GM12873 (cell line): Measurements from ENCODE around the gene VSIG4.

ENCODE experiments used
- CTCF ChIP-seq: IDR thresholded peaks from 2 replicates; pipeline ENCODE4 v1.5.1; 2012; ENCODE audit warnings: low read depth, mild to moderate bottlenecking, moderate library complexity, low read length, control low read depth; ENCODE audit not compliant: insufficient read depth; ENCODE audit errors: missing control alignments

The VSIG4 gene

DNA sequence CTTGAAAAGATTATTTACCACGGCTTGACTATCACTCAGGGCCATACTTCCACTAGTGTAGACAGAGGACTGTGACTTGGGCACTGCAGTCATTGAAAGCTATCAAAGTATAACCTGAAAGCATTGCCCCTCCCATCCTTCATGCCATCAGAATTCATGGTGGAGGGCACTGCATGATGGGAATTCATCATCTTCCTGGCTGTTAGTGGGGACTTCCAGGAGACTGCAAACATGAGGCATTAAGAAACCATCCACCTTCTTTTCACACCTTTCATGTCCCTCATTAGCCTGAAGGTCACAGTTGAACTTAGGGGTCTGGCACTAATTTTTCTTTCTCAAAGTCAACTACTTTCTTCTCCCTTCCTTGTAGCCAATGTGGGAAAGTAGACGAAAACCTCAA, 25.8 kb downstream of the VSIG4 start:
- no peak for TF ChIP-seq CTCF

DNA sequence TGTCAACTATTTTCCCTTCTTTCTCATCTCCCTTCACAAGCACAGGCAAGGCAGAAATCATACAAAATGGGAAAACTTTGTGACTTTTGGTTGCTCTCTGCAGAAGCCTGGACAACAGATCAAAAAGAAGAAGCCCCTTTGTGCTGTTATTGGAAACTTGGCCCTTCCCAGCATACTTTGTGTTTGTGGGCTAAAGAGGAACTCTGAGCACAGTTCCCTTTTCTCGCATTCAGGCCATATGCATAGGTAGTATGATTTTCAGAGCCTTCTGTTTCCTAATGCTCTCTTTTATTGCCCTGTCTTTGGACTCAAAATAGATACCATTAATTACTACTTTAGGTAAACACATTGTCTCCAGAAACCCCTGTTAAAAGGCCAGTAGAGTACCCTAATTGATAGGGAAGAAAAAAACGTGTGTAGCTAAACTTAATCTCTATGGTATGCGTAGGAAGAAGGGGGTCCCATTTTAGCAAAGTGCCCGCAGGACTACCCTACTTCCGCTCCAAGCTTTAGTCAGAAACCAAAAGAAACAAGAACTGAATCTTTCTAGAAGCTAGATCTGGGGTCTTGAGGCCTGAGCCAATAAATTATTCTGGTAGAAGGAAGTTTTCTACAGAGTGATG, 26.6 kb downstream of the VSIG4 start:
- TF ChIP-seq CTCF = no peak

- no peak for TF ChIP-seq CTCF
Measured at GRCh38 chrX:66012094-66012534, 27.8 kb downstream of the VSIG4 start.

GRCh38 chrX:66009231-66009845, 30.5 kb downstream of the VSIG4 start:
- TF ChIP-seq CTCF = no peak

GRCh38 chrX:66008328-66008970, 31.4 kb downstream of the VSIG4 start:
- TF ChIP-seq CTCF = no peak

DNA sequence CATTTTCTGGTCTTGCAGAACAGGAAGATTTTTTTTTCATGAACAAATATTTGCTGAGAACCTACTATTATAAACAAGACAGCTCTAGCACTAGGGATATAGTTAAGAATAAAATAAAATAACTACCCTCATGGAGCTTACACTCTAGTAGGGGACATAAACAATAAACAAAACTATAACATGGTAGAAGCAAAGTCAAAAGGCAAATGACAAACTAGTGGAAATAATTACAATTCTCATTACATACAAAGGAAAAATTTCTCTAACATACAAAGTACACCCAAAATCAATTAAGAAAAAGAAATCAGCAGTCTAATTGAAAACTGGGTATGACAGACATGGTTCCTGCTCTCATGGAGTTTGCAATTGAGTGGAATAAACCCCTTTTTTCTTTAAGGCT, 32.0 kb downstream of the VSIG4 start:
- TF ChIP-seq CTCF = no peak

GRCh38 chrX:66005830-66006449, 33.9 kb downstream of the VSIG4 start:
- TF ChIP-seq CTCF = no peak
